Activated B cell treated with CpG ODN at 0.5 μM for 24 hours (primary cell): ENCODE measurements around the gene MAOA. TPM values are rescaled to one million over a fixed set of nuclear protein-coding genes. Genes with fewer than 3 reads are reported as not detected.

Experiments
- ATAC-seq: fragments of 200-7000 bp; cut with Tn5 transposase; one replicate; pipeline ENCODE4 v1.10.0; 2021; ENCODE audit warnings: low read depth, mild to moderate bottlenecking, moderate library complexity
- CTCF ChIA-PET: fragments of 350-600 bp; sonication (Branson Sonifier 250); formaldehyde crosslinking; loops from one replicate; lab custom pipeline; 2021; ENCODE audit warnings: antibody characterized with exemption; lab: Charles Lee
- POLR2A ChIA-PET: fragments of 350-600 bp; sonication (Branson Sonifier 250); formaldehyde crosslinking; loops from one replicate; lab custom pipeline; 2021; ENCODE audit warnings: antibody characterized with exemption; lab: Charles Lee
- DNase-seq: peaks from one replicate; pipeline ENCODE4 v3.0.0; 2022
- H3K27ac Mint-ChIP-seq: one replicate; pipeline ENCODE4 v1.8.0; 2020; ENCODE audit warnings: mixed read lengths
- H3K27me3 Mint-ChIP-seq: one replicate; pipeline ENCODE4 v1.8.0; 2021; ENCODE audit warnings: mixed read lengths
- H3K36me3 Mint-ChIP-seq: one replicate; pipeline ENCODE4 v1.8.0; 2021; ENCODE audit warnings: low read depth, mixed read lengths
- H3K4me1 Mint-ChIP-seq: one replicate; pipeline ENCODE4 v1.8.0; 2021; ENCODE audit warnings: mixed read lengths
- H3K4me3 Mint-ChIP-seq: one replicate; pipeline ENCODE4 v1.8.0; 2020; ENCODE audit warnings: mild to moderate bottlenecking, mixed read lengths
- H3K9me3 Mint-ChIP-seq: one replicate; pipeline ENCODE4 v1.8.0; 2020; ENCODE audit warnings: mixed read lengths
- CTCF ChIP-seq: fragments of 200-600 bp; IDR thresholded peaks from one replicate; pipeline ENCODE4 v1.8.0; 2022; ENCODE audit warnings: antibody characterized with exemption, mild to moderate bottlenecking
- intact Hi-C: fragments of 100-400 bp; cut with micrococcal nuclease; formaldehyde crosslinking; loops from one replicate; pipeline ENCODE4 v1.15.1; 2024
- total RNA-seq: library from RNA; stranded (reverse); gene quantifications from 2 replicates; pipeline ENCODE4 v1.2.3, GENCODE V29; 2022

Gene MAOA
- total RNA-seq, 1 donor from 2014 or later, result 0.18 TPM

GRCh38 chrX:43685221-43685620, 29.1 kb downstream of the MAOA start:
- Mint-ChIP-seq H3K9me3 (no peaks in the 10 kb centered on the region), H3K4me3 (no peak overlapping the region), H3K27ac (no peak overlapping the region), H3K4me1 (no peaks in the 10 kb centered on the region), H3K36me3 (no peaks in the 10 kb centered on the region), H3K27me3 (peaks cover 4% of the 10 kb centered on the region)
- intact Hi-C loops, result no loop called here
- no peak for TF ChIP-seq CTCF
- ATAC-seq (no peak), DNase-seq (no peak)
- ChIA-PET POLR2A (no interaction called here), CTCF (no interaction called here)

- Mint-ChIP-seq H3K4me3 (no peak overlapping the region), H3K4me1 (no peaks in the 10 kb centered on the region), H3K9me3 (no peaks in the 10 kb centered on the region), H3K27ac (no peak overlapping the region), H3K27me3 (peaks cover 2% of the 10 kb centered on the region), H3K36me3 (no peaks in the 10 kb centered on the region)
- ChIA-PET CTCF (no interaction called here), POLR2A (no interaction called here)
- DNase-seq (no peak), ATAC-seq (no peak)
- no peak for TF ChIP-seq CTCF
- intact Hi-C loops, result no loop called here
Observed at GRCh38 chrX:43688586-43688985, 32.5 kb downstream of the MAOA start.

GRCh38 chrX:43693602-43694406, 37.7 kb downstream of the MAOA start:
- no peaks in the 10 kb centered on the region for H3K27me3 Mint-ChIP-seq
- no peaks in the 10 kb centered on the region for H3K9me3 Mint-ChIP-seq
- no peaks in the 10 kb centered on the region for H3K4me1 Mint-ChIP-seq
- no peaks in the 10 kb centered on the region for H3K36me3 Mint-ChIP-seq
- no peak for TF ChIP-seq CTCF
- POLR2A ChIA-PET, result no interaction called here
- no peak overlapping the region for H3K27ac Mint-ChIP-seq
- ATAC-seq (no peak), DNase-seq (no peak)
- intact Hi-C loops, result no loop called here
- H3K4me3 Mint-ChIP-seq, result no peak overlapping the region
- CTCF ChIA-PET, result no interaction called here

GRCh38 chrX:43699475-43699874, 43.4 kb downstream of the MAOA start:
- Mint-ChIP-seq H3K4me1 (no peaks in the 10 kb centered on the region), H3K27ac (no peak overlapping the region), H3K9me3 (no peaks in the 10 kb centered on the region), H3K4me3 (no peak overlapping the region), H3K27me3 (peaks cover 5% of the 10 kb centered on the region), H3K36me3 (no peaks in the 10 kb centered on the region)
- TF ChIP-seq CTCF, result no peak
- CTCF ChIA-PET, result no interaction called here
- intact Hi-C loops, result no loop called here
- POLR2A ChIA-PET, result no interaction called here
- no peak for DNase-seq
- no peak for ATAC-seq

- Mint-ChIP-seq H3K27me3 (peaks cover 5% of the 10 kb centered on the region), H3K4me1 (no peaks in the 10 kb centered on the region), H3K36me3 (no peaks in the 10 kb centered on the region), H3K27ac (no peak overlapping the region), H3K9me3 (no peaks in the 10 kb centered on the region), H3K4me3 (no peak overlapping the region)
- intact Hi-C loops, result no loop called here
- no peak for ATAC-seq
- no peak for DNase-seq
- TF ChIP-seq CTCF, result no peak
- ChIA-PET POLR2A (no interaction called here), CTCF (no interaction called here)
Observed at GRCh38 chrX:43702079-43702524, 46.0 kb downstream of the MAOA start.
